GM19328 (cell line): ENCODE results near the gene ZNF512.
"Not testable (repeated sequence)": the region's sequence is repeated elsewhere in the genome, so short reads cannot be mapped to it uniquely, and the experiment has no call there.

Experiments used
- ATAC-seq: cut with Tn5 transposase; IDR thresholded peaks from one replicate; pipeline ENCODE4 v1.9.1; 2021; ENCODE audit warnings: mild to moderate bottlenecking, moderate library complexity; ENCODE audit not compliant: unreplicated experiment

The ZNF512 gene

GRCh38 chr2:27630257-27630656 is 47.4 kb downstream of the ZNF512 start:
- not testable (repeated sequence) for ATAC-seq

- no peak for ATAC-seq
Observed at GRCh38 chr2:27634291-27634690, 51.4 kb downstream of the ZNF512 start.

- ATAC-seq: no peak
Observed at GRCh38 chr2:27636766-27637165, 53.9 kb downstream of the ZNF512 start.

- no peak for ATAC-seq
Observed at GRCh38 chr2:27638037-27638637, 55.3 kb downstream of the ZNF512 start.

- no peak for ATAC-seq
Observed at GRCh38 chr2:27638709-27639108, 55.9 kb downstream of the ZNF512 start.

- ATAC-seq: no peak
Observed at GRCh38 chr2:27640722-27641245, 57.9 kb downstream of the ZNF512 start.

GRCh38 chr2:27645197-27645596 is 62.4 kb downstream of the ZNF512 start:
- no peak for ATAC-seq

- ATAC-seq: no peak
Observed at GRCh38 chr2:27647289-27647688, 64.4 kb downstream of the ZNF512 start.

- ATAC-seq: no peak
Observed at GRCh38 chr2:27647737-27648136, 64.9 kb downstream of the ZNF512 start.

- no peak for ATAC-seq
Observed at GRCh38 chr2:27651056-27651455, 68.2 kb downstream of the ZNF512 start.

- no peak for ATAC-seq
Observed at GRCh38 chr2:27652341-27652740, 69.5 kb downstream of the ZNF512 start.

- no peak for ATAC-seq
Observed at GRCh38 chr2:27652790-27653189, 69.9 kb downstream of the ZNF512 start.

GRCh38 chr2:27653397-27653796 is 70.6 kb downstream of the ZNF512 start:
- no peak for ATAC-seq

- ATAC-seq: no peak
Observed at GRCh38 chr2:27655155-27655951, 72.5 kb downstream of the ZNF512 start.

- ATAC-seq: no peak
Observed at GRCh38 chr2:27661371-27661770, 78.5 kb downstream of the ZNF512 start.

- ATAC-seq: peak; percentile 59
Observed at GRCh38 chr2:27663285-27664153, 80.7 kb downstream of the ZNF512 start, which contains the start of the genes SLC4A1AP and SUPT7L. TSS of gene SLC4A1AP (plus strand) at chr2:27663889. CDS start at chr2:27663915, 26 bp downstream. TSS of gene SUPT7L (minus strand) at chr2:27663614. CDS start at chr2:27662192, 1,422 bp downstream.

- ATAC-seq: no peak
Observed at GRCh38 chr2:27664154-27664574, 81.3 kb downstream of the ZNF512 start.

- ATAC-seq: no peak
Observed at GRCh38 chr2:27664622-27665363, 82.0 kb downstream of the ZNF512 start.

- no peak for ATAC-seq
Observed at GRCh38 chr2:27667446-27667845, 84.6 kb downstream of the ZNF512 start.

- no peak for ATAC-seq
Observed at GRCh38 chr2:27671235-27671634, 88.4 kb downstream of the ZNF512 start.
